SK-N-SH (cell line): ENCODE measurements around the gene TWSG1.

Source experiments
- CTCF ChIP-seq: fragments of 200-600 bp; sonication (generic); IDR thresholded peaks from 2 replicates; pipeline ENCODE4 v1.6.1; 2017; ENCODE audit warnings: antibody characterized with exemption, mild to moderate bottlenecking, moderate library complexity
- EP300 ChIP-seq, 2 experiments: IDR thresholded peaks; 2 replicates each; pipeline versions ENCODE4 v1.4.0 to v1.6.1; 2012; ENCODE audit warnings: borderline replicate concordance in 1 of 2, low read depth in 1 of 2, low read length in 1 of 2
- EZH2phosphoT487 ChIP-seq: fragments of 200-600 bp; sonication (generic); IDR thresholded peaks from 2 replicates; pipeline ENCODE4 v1.6.1; 2017; ENCODE audit warnings: low read depth, mixed run types, mild to moderate bottlenecking, antibody characterized with exemption, moderate library complexity, borderline replicate concordance
- FOSL2 ChIP-seq: IDR thresholded peaks from 2 replicates; pipeline ENCODE4 v1.4.0; 2012; ENCODE audit warnings: low read depth, mild to moderate bottlenecking, moderate library complexity, borderline replicate concordance
- FOXM1 ChIP-seq: IDR thresholded peaks from 2 replicates; pipeline ENCODE4 v1.4.0; 2012; ENCODE audit warnings: low read depth, mild to moderate bottlenecking
- GABPA ChIP-seq: IDR thresholded peaks from 2 replicates; pipeline ENCODE4 v1.4.0; 2012; ENCODE audit warnings: low read depth, mild to moderate bottlenecking
- JUND ChIP-seq: IDR thresholded peaks from 2 replicates; pipeline ENCODE4 v1.4.0; 2012
- MAX ChIP-seq: IDR thresholded peaks from 2 replicates; pipeline ENCODE4 v1.4.0; 2012; ENCODE audit warnings: low read depth
- POLR2AphosphoS5 ChIP-seq: IDR thresholded peaks from 2 replicates; pipeline ENCODE4 v1.6.1; 2012; ENCODE audit warnings: low read depth, low read length
- RCOR1 ChIP-seq: fragments of 150-350 bp; IDR thresholded peaks from 2 replicates; pipeline ENCODE4 v1.6.1; 2017; ENCODE audit warnings: antibody characterized with exemption, low read length
- RFX5 ChIP-seq: IDR thresholded peaks from 2 replicates; pipeline ENCODE4 v1.6.1; 2012; ENCODE audit warnings: mild to moderate bottlenecking, improper control_type of control experiment, low read length
- TAF1 ChIP-seq: IDR thresholded peaks from 2 replicates; pipeline ENCODE4 v1.6.1; 2012; ENCODE audit warnings: low read depth, mild to moderate bottlenecking, low read length, moderate library complexity, borderline replicate concordance

GRCh38 chr18:9431296-9431695 lies 96.7 kb downstream of the TWSG1 start:
- no peak for TF ChIP-seq JUND
- no peak for TF ChIP-seq POLR2AphosphoS5
- no peak for TF ChIP-seq CTCF
- TF ChIP-seq FOSL2, result no peak
- no peak for TF ChIP-seq FOXM1
- no peak for TF ChIP-seq RCOR1
- TF ChIP-seq EZH2phosphoT487, result no peak
- TF ChIP-seq MAX, result no peak
- TF ChIP-seq EP300 (IDR thresholded peaks at IDR 0.05; ENCODE audit: borderline replicate concordance in 1 of 2, low read depth in 1 of 2, low read length in 1 of 2), result no peak
- no peak for TF ChIP-seq RFX5
- no peak for TF ChIP-seq TAF1
- TF ChIP-seq GABPA, result no peak
